ENCODE results near the gene OR6J1.
"Not testable (repeated sequence)": the region's sequence is repeated elsewhere in the genome, so short reads cannot be mapped to it uniquely, and the experiment has no call there.

The OR6J1 gene

GRCh38 chr14:22650046-22650739, 6.0 kb upstream of the OR6J1 start:
- TF ChIP-seq CTCF (conservative IDR thresholded peaks at IDR 0.05) = no peak
- H3K27ac ChIP-seq = no peak overlapping the region

- no peak for TF ChIP-seq CTCF (conservative IDR thresholded peaks at IDR 0.05)
- no peak overlapping the region for H3K27ac ChIP-seq
These were observed 4.4 kb upstream of the OR6J1 start for GRCh38 chr14:22648506-22648905.

GRCh38 chr14:22646570-22647254, 2.6 kb upstream of the OR6J1 start:
- no peak for TF ChIP-seq CTCF (conservative IDR thresholded peaks at IDR 0.05)
- H3K27ac ChIP-seq = no peak overlapping the region

GRCh38 chr14:22641846-22642245, 2.3 kb downstream of the OR6J1 start:
- no peak for TF ChIP-seq CTCF (conservative IDR thresholded peaks at IDR 0.05)
- no peak overlapping the region for H3K27ac ChIP-seq

GRCh38 chr14:22640192-22640591, 4.0 kb downstream of the OR6J1 start:
- no peak for TF ChIP-seq CTCF (conservative IDR thresholded peaks at IDR 0.05)
- no peak overlapping the region for H3K27ac ChIP-seq

- not testable (repeated sequence) for H3K27ac ChIP-seq
These were observed 8.2 kb downstream of the OR6J1 start for GRCh38 chr14:22635980-22636379.

GRCh38 chr14:22634233-22634900, 9.8 kb downstream of the OR6J1 start:
- no peak for TF ChIP-seq CTCF (conservative IDR thresholded peaks at IDR 0.05)
- H3K27ac ChIP-seq = no peak overlapping the region

- H3K27ac ChIP-seq = no peak overlapping the region
- no peak for TF ChIP-seq CTCF (conservative IDR thresholded peaks at IDR 0.05)
These were observed 13.7 kb downstream of the OR6J1 start for GRCh38 chr14:22630486-22630885.

All from VCaP (cell line).